ENCODE measurements around the gene GPR39. TPM values are rescaled to one million over a fixed set of nuclear protein-coding genes. Genes with fewer than 3 reads are reported as not detected.

GPR39 gene
- total RNA-seq, 1 experiment from 2014 or later = 0.50 TPM

DNA sequence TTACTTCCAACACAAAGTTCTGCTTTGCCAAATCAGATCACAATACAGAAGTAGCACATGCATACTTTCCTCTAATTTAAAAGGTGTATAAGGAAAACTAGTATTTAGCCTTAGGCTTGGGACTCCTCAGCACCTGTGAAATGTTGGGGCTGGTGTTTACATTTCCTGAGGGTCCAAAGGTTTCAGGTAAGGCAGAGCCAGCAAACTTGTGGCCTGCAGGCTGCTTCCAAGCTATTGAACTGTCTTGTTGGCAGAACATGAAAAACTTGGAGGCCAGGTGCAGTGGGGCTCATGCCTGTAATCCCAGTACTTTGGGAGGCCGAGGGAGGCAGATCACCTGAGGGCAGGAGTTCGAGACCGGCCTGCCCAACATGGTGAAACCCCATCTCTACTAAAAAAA, 26.5 kb upstream of the GPR39 start:
- Histone ChIP-seq H4K5ac (ENCODE audit: insufficient read length, low read depth, low read length) (no peak overlapping the region), H3T11ph (ENCODE audit: low read length) (no peak overlapping the region), H3K23me2 (ENCODE audit: insufficient read length, low read depth, low read length, poor library complexity, severe bottlenecking) (no peaks in the 10 kb centered on the region), H4K20me1 (ENCODE audit: control insufficient read depth, insufficient read depth, insufficient read length) (no peaks in the 10 kb centered on the region), H2AFZ (ENCODE audit: low read length) (no peak overlapping the region), H3K79me2 (ENCODE audit: insufficient read depth, low read length) (no peaks in the 10 kb centered on the region), H2BK120ac (ENCODE audit: low read depth, low read length, poor library complexity, severe bottlenecking) (no peak overlapping the region), H3K9ac (ENCODE audit: extremely low read depth, insufficient read length, low read length) (no peak overlapping the region), H2BK15ac (ENCODE audit: low read depth, low read length) (no peak overlapping the region), H2BK12ac (ENCODE audit: insufficient read length, low read depth, low read length) (no peak overlapping the region), H3K4me1 (ENCODE audit: insufficient read depth, low read length) (peaks cover 3% of the 10 kb centered on the region; the same call in 1 of the 2 replicates), H3K18ac (ENCODE audit: insufficient read length, low read depth, low read length) (no peak overlapping the region), H3K79me1 (ENCODE audit: insufficient read depth, low read depth, low read length, poor library complexity, severe bottlenecking) (no peaks in the 10 kb centered on the region), H3K27ac (ENCODE audit: insufficient read length, low read depth, low read length) (no peak overlapping the region), H2BK5ac (ENCODE audit: insufficient read length, low read length) (no peak overlapping the region), H2AK5ac (ENCODE audit: insufficient read length, low read length) (no peak overlapping the region), H3K4me2 (ENCODE audit: insufficient read depth, insufficient read length, low read length) (no peak overlapping the region), H3K14ac (ENCODE audit: insufficient read depth, low read length) (no peak overlapping the region), H3K9me3 (ENCODE audit: control insufficient read depth, low read depth, low read length) (no peaks in the 10 kb centered on the region), H3K4ac (ENCODE audit: low read depth, low read length) (no peak overlapping the region), H3K23ac (ENCODE audit: insufficient read length, low read depth, low read length) (no peak overlapping the region), H4K8ac (replicated peaks; ENCODE audit: insufficient read length, low read depth, low read length) (no peak overlapping the region), H3K27me3 (ENCODE audit: insufficient read depth, low read length) (no peaks in the 10 kb centered on the region), H4K91ac (ENCODE audit: insufficient read length, low read depth, low read length) (no peak overlapping the region), H3K56ac (ENCODE audit: insufficient read length, low read depth, low read length) (no peak overlapping the region), H2BK20ac (ENCODE audit: low read depth, low read length, poor library complexity, severe bottlenecking) (no peak overlapping the region)
- WGBS (ENCODE audit: extremely low coverage, insufficient read length, low lambda C conversion rate) = no CpG with 5 or more reads among the region's 3 CpGs
- no peak for DNase-seq
- H3K27me3 Mint-ChIP-seq (ENCODE audit: low read depth) = peaks cover 3% of the 10 kb centered on the region
- no peaks in the 10 kb centered on the region; a peak in 2 of 7 replicates for H3K36me3 Mint-ChIP-seq (ENCODE audit: insufficient read depth in 1 of 3, low read depth in 3 of 3)
- TF ChIP-seq, protein P1, sequence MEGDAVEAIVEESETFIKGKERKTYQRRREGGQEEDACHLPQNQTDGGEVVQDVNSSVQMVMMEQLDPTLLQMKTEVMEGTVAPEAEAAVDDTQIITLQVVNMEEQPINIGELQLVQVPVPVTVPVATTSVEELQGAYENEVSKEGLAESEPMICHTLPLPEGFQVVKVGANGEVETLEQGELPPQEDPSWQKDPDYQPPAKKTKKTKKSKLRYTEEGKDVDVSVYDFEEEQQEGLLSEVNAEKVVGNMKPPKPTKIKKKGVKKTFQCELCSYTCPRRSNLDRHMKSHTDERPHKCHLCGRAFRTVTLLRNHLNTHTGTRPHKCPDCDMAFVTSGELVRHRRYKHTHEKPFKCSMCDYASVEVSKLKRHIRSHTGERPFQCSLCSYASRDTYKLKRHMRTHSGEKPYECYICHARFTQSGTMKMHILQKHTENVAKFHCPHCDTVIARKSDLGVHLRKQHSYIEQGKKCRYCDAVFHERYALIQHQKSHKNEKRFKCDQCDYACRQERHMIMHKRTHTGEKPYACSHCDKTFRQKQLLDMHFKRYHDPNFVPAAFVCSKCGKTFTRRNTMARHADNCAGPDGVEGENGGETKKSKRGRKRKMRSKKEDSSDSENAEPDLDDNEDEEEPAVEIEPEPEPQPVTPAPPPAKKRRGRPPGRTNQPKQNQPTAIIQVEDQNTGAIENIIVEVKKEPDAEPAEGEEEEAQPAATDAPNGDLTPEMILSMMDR (conservative IDR thresholded peaks at IDR 0.05) = no peak
- H3K4me3 Mint-ChIP-seq = no peak overlapping the region
- no peak overlapping the region for H3K27ac Mint-ChIP-seq
- no peaks in the 10 kb centered on the region; a peak in 3 of 5 replicates for H3K9me3 Mint-ChIP-seq
- peaks cover 20 to 22% of the 10 kb centered on the region in 2 experiments for H3K4me1 Mint-ChIP-seq

All from H9 (cell line).